Measurements from ENCODE around the gene SPOCK1. TPM values are rescaled to one million over a fixed set of nuclear protein-coding genes. Genes with fewer than 3 reads are reported as not detected.

SPOCK1 gene
- total RNA-seq, 1 experiment from 2014 or later, result 0.27 TPM

GRCh38 chr5:137372773-137373160, 126.4 kb downstream of the SPOCK1 start:
- BruUV-seq (replicated peaks), result no TSS peak
- CTCF ChIA-PET, result no interaction called here

More at GRCh38 chr5:137372773-137373160, 126.4 kb downstream of the SPOCK1 start:
- Histone ChIP-seq H3K9me2 (ENCODE audit: insufficient read depth) (no peaks in the 10 kb centered on the region), H3K4me2 (ENCODE audit: low read length) (no peak overlapping the region), H3K9ac (ENCODE audit: low read length) (no peak overlapping the region), H3K9me3 (ENCODE audit: control insufficient read depth in 1 of 2, insufficient read depth in 1 of 2, low read depth in 1 of 2, low read length in 2 of 2) (no peaks in the 10 kb centered on the region), H3K27me3 (ENCODE audit: insufficient read depth, low read length) (peaks cover 57% of the 10 kb centered on the region), H3K4me1 (ENCODE audit: control insufficient read depth in 1 of 2, insufficient read depth in 2 of 2, low read length in 2 of 2) (no peaks in the 10 kb centered on the region), H3K36me3 (ENCODE audit: control insufficient read depth in 1 of 2, insufficient read depth in 2 of 2, low read length in 2 of 2) (no peaks in the 10 kb centered on the region), H3K27ac (ENCODE audit: low read depth, low read length) (no peak overlapping the region), H2AFZ (ENCODE audit: low read depth, low read length, poor library complexity, severe bottlenecking) (no peak overlapping the region), H4K20me1 (ENCODE audit: insufficient read depth) (no peaks in the 10 kb centered on the region), H3K4me3 (replicated peaks in 1 of 2; ENCODE audit: low read depth in 1 of 2, low read length in 2 of 2) (no peak overlapping the region), H3K79me2 (ENCODE audit: insufficient read depth, low read length) (no peaks in the 10 kb centered on the region)
- intact Hi-C loops (cut with micrococcal nuclease), result loop anchor here (1.0 kb wide), 1 partner anchor 24 kb away; no protein-coding TSS in a partner anchor
- ChIA-PET POLR2A (no interaction called here), RAD21 (ENCODE audit: low non-redundant PET in 1 of 2, low total read pairs in 2 of 2, uncharacterized antibody in 2 of 2, unreplicated experiment in 2 of 2) (no interaction called here)
- DNase-seq (ENCODE audit: low read depth, low spot score) (no peak), ATAC-seq (no peak)
- TF ChIP-seq ELF1 (IDR thresholded peaks at IDR 0.05; ENCODE audit: borderline replicate concordance, low read depth) (no peak), REST (IDR thresholded peaks at IDR 0.05; ENCODE audit: low read depth) (no peak), ZFX (IDR thresholded peaks at IDR 0.05) (no peak), ZNF274 (IDR thresholded peaks at IDR 0.05; ENCODE audit: low read depth, low read length) (no peak), ATF3 (IDR thresholded peaks at IDR 0.05) (no peak), SIN3A (IDR thresholded peaks at IDR 0.05; ENCODE audit: low read depth) (no peak), FOSL1 (IDR thresholded peaks at IDR 0.05; ENCODE audit: low read depth) (no peak), EGR1 (IDR thresholded peaks at IDR 0.05; ENCODE audit: low read depth) (no peak), CTCF (IDR thresholded peaks at IDR 0.05 in 2 of 3, conservative IDR thresholded peaks at IDR 0.05 in 1 of 3; ENCODE audit: borderline replicate concordance in 1 of 3, insufficient read depth in 1 of 3, low read depth in 2 of 3, low read length in 2 of 3) (no peak)

All from HCT116 (cell line).